Central memory CD4-positive, alpha-beta T cell (primary cell): ENCODE measurements around the gene ATF5.

ENCODE experiments used
- DNase-seq: peaks from one replicate; pipeline ENCODE4 v3.0.0; 2022

ATF5 gene

DNA sequence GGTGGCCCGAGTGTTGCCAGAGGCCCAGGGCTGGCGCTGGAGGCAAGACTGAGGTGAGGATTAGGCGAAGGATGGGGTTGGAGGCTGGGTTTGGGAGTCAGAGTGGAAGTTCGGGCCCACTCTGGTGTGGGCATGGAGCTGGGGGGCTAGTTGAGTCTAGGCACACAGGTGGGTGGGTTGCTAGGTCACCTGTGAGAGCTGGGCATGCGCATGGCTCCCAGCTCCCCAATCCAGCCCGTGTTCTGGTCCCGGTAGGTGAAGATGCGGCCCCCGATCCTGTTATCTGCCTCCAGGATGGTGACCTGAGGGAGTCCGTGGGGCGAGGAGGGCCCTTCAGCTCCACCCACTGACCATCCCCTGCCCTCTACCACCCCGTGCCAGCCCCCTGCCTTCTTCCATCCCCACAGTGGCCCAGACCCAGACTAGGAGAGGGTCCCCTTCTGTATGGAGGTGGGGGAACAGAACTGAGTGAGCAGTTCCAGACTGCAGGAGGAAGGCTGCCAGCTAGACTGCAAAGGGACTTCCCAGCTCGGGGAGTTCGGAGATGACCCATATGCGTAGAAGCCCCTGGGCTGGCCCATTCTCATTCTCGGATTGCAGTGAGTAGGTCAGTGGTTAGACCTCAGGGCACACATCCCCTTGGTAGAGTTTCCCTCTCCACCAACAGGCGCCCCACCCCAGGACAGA, 34.0 kb upstream of the ATF5 start:
- peak; percentile 48 for DNase-seq

- DNase-seq = no peak
Observed at GRCh38 chr19:49895566-49896297, 33.3 kb upstream of the ATF5 start.

DNA sequence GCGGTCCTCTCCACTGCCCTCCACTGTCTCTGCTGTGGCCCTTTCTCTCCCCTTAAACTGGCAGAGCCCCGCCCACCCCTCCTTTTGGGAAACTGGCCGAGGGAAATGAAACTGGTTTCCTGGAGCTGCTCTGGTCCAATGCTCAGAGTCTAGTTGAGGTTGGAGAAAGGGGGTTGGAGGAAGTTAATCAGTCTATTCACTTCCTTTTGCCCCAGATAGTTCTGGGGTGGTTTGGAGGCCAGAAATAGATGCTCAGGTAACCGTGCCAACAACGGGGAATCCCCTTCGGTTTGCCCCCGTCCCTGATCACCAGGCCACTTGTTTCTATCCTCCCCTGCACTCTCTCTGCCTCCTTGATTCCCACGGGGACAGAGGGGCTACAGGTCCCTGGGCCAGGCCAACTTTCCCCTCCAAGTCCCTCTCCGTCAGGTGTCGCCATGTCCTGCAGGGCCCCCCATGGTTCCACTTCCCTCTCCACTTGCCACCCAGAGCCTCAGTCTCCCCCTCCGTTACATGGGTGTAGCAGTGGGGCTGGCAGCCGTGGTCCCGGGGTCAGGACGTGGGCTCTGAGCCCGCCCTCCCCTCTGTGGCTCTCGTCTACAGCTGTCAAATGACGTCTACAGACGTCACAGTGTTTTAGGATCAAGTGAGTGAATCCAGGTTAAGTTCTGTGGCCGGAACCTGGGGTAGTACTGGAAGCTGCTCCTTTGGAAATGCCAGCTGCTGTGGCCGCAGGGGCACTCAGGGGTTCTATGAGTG, 32.0 kb upstream of the ATF5 start, which contains the start of gene IL4I1:
Gene IL4I1, minus strand, starts transcription at position 25 of the 759 bp plus-strand sequence. CDS start 727 bp downstream, outside the sequence.
- DNase-seq = peak; percentile 85

- DNase-seq = no peak
Observed at GRCh38 chr19:49904136-49904535, 24.9 kb upstream of the ATF5 start.

DNA sequence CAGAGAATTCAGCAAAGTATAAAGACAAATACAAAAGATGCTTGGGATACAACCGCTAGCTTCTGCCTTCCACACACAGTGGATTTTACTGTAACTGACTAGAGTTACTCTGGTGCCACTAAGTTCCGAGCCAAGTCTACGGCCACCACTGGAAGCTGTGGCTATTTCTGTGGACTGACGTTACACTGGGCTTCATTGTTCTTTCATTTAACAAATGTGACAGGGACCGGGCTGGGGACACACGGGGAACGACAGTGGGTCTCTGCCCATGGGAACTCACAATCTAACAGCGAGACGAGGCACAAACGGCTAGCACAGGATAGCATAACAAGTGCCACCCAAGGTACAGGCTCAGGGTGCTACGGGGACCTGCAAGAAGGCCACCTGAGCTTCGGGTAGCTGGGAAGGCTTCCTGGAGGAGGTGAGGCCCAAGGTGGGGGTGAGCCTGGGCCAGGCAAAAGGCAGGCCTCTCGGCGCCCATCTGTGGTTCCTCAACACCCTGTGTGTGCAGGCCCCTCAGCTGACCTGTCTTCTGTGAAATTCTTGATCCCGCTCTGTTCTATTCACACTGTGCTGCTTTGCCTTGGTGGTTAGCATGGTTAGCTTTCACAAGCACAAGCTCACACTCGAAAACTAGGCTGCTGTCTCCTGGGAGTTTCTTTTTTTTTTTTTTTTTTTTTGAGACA, 22.0 kb upstream of the ATF5 start:
- no peak for DNase-seq

DNA sequence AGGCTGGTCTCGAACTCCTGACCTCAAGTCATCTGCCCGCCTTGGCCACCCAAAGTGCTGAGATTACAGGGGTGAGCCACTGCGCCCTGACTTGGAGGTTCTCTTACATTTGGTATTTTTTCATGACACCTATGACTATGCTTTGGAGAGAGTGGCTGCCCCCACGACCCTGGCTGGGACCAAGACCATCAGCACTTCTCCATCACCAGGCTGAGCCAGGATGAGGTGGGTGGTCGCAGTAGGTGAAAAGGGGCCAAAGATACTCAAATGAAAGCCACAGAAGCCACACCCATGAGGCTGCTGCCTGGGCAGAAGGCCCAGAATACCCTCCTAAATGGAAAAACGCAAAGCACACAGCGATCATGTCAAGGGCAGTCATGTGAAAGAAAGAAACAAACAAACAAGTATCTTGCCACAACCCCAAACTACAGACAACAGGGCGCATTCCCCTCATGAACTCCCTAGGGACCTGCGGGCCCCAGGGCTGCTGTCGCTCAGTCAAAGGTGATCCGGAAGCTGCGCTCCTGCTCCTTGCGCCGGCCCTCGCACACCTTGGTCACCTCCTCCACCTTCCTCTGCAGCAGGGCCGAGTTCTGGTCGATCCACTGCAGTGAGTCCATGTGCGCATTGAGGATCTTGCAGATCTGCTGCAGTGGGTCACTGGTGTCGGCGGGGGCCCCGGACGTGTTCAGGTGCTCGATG, 21.1 kb upstream of the ATF5 start:
- no peak for DNase-seq

- DNase-seq = no peak
Observed at GRCh38 chr19:49908480-49909420, 20.3 kb upstream of the ATF5 start.

DNA sequence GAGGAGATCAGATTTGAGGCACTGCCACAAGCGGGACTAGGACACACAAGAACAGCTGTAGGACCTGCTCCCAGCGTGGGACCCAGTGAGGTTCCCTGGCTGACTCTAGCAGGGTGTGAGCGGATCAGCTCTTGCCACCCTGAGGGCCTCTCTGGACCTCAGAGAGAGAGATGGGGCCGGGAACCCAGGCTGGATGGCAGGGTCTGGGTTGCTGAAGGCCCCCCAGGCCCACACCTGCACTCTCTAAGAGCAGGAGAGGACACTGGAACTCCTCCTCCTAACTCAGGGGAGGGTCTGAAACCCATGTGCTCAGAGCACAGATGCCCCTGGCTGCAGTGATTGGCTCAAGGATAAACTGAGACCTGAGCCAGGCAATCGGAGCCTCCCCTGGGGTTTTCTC, 18.8 kb upstream of the ATF5 start:
- no peak for DNase-seq

GRCh38 chr19:49911381-49912145, 17.4 kb upstream of the ATF5 start:
- DNase-seq = no peak

- DNase-seq = no peak
Observed at GRCh38 chr19:49912965-49913685, 15.9 kb upstream of the ATF5 start.

- DNase-seq = no peak
Observed at GRCh38 chr19:49913720-49914119, 15.3 kb upstream of the ATF5 start.

GRCh38 chr19:49915271-49915670, 13.7 kb upstream of the ATF5 start:
- DNase-seq = no peak

- no peak for DNase-seq
Observed at GRCh38 chr19:49916839-49917733, 11.9 kb upstream of the ATF5 start.

DNA sequence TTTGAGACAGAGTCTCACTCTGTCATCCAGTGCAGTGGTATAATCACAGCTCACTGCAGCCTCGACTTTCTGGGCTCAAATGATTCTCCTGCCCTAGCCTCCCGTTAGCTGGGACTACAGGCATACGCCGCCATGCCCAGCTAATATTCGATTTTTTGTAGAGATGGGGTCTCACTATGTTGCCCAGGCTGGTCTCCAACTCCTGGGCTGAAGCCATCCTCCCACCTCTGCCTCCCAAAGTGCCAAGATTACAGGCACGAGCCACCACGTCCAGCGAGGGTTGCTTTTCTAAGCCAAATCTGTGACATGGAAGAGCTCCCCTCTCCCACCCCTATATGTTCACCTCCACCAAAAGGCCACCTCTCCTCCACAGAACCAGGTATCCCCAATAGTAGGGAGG, 10.9 kb upstream of the ATF5 start:
- DNase-seq = no peak

GRCh38 chr19:49920624-49921363, 8.2 kb upstream of the ATF5 start:
- no peak for DNase-seq

GRCh38 chr19:49921871-49922795, 6.9 kb upstream of the ATF5 start:
- DNase-seq = no peak
